Activated naive CD4-positive, alpha-beta T cell treated with anti-CD3 and anti-CD28 coated beads, Interleukin-2, amount 50 U/mL, for 16 hours (primary cell): ENCODE measurements around the gene ZNF576.
A peak's percentile ranks its signal among the peaks of the same experiment; 100 is the strongest.
"Not testable (repeated sequence)": the region's sequence is repeated elsewhere in the genome, so short reads cannot be mapped to it uniquely, and the experiment has no call there.

Source experiments
- DNase-seq: peaks from one replicate; pipeline ENCODE4 v3.0.0-alpha.2; 2020

ZNF576 gene

GRCh38 chr19:43628646-43629326, 32.4 kb downstream of the ZNF576 start:
- DNase-seq = no peak

- no peak for DNase-seq
Measured at GRCh38 chr19:43631491-43631890, 35.1 kb downstream of the ZNF576 start.

- no peak for DNase-seq
Measured at GRCh38 chr19:43633520-43633919, 37.1 kb downstream of the ZNF576 start.

GRCh38 chr19:43634068-43634467, 37.7 kb downstream of the ZNF576 start:
- DNase-seq = no peak

GRCh38 chr19:43634506-43634871, 38.1 kb downstream of the ZNF576 start:
- DNase-seq = no peak

GRCh38 chr19:43634872-43635560, 38.6 kb downstream of the ZNF576 start:
- DNase-seq = no peak

GRCh38 chr19:43635561-43635940, 39.2 kb downstream of the ZNF576 start:
- DNase-seq = not testable (repeated sequence)

- no peak for DNase-seq
Measured at GRCh38 chr19:43636121-43636683, 39.8 kb downstream of the ZNF576 start.

GRCh38 chr19:43638214-43638994, 42.0 kb downstream of the ZNF576 start:
- no peak for DNase-seq

GRCh38 chr19:43638995-43639518, 42.7 kb downstream of the ZNF576 start:
- no peak for DNase-seq

GRCh38 chr19:43639519-43640423, 43.4 kb downstream of the ZNF576 start, which contains the start of gene CADM4:
Gene CADM4 (minus strand): TSS chr19:43639850. CDS start chr19:43639790, 60 bp downstream.
- DNase-seq = peak; percentile 57

GRCh38 chr19:43640424-43640757, 44.0 kb downstream of the ZNF576 start:
- no peak for DNase-seq

- no peak for DNase-seq
Measured at GRCh38 chr19:43641333-43641732, 44.9 kb downstream of the ZNF576 start.

GRCh38 chr19:43642531-43642930, 46.1 kb downstream of the ZNF576 start:
- DNase-seq = no peak

- DNase-seq = no peak
Measured at GRCh38 chr19:43643326-43643725, 46.9 kb downstream of the ZNF576 start.

- no peak for DNase-seq
Measured at GRCh38 chr19:43644181-43644580, 47.8 kb downstream of the ZNF576 start.

GRCh38 chr19:43648633-43649032, 52.2 kb downstream of the ZNF576 start:
- DNase-seq = no peak

GRCh38 chr19:43649514-43649913, 53.1 kb downstream of the ZNF576 start:
- no peak for DNase-seq

GRCh38 chr19:43650276-43650675, 53.9 kb downstream of the ZNF576 start:
- not testable (repeated sequence) for DNase-seq
